Measurements from ENCODE around the gene HDAC5.

DNA sequence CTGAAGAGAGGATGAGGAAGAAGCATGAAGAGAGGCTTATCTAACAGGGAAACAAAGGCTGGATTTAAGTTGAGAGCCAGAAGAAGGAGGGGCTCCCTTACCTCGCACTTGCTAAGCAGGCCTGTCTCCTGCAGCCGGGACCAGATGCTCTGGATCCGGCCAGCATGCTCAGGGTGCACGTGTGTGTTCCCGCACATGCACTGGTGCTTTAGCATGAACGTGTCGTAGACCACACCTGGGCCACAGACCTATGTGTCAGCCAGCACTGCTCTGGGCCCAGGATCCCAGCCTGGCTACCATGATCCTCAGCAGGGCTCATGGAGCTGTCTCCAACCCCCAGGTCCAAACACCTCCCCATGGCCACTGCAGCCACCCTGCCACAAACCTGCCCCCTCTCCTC lies 38.5 kb downstream of the HDAC5 start:
- TF ChIP-seq EP300 (IDR thresholded peaks at IDR 0.05) (no peak), POLR2A (IDR thresholded peaks at IDR 0.05) (no peak)
